ENCODE results near the gene HHIPL2. TPM values are rescaled to one million over a fixed set of nuclear protein-coding genes. Genes with fewer than 3 reads are reported as not detected.

HHIPL2 gene
- total and polyA plus RNA-seq, 10 of the 15 experiments (the other 5 are each of a cell fraction or from before 2014, with no cell fraction given): 0.06 to 0.29 (median 0.09) TPM; not detected in 3

DNA sequence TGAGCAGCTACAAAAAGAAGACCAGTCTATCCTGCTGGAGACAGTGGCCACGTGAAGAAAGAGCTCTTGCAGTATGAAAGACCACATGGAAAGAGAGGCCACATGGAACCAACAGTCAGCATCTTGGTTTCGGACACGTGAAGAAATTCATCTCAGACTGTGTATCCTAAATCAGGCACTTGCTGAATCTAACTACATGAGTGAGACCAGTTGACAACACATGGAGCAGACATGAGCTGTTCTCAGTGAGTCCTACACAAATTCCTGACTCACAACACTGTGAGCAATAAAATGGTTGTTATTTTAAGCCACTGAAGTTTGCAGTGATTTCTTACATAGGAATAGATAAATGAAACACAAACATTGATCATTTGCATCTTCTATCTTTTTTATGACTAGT is 44.3 kb upstream of the HHIPL2 start:
- Histone ChIP-seq H3K4me2 (ENCODE audit: control insufficient read depth, insufficient read depth) (no peak overlapping the region), H3K9me3 (replicated peaks; ENCODE audit: control insufficient read depth, insufficient read depth, low read length) (no peaks in the 10 kb centered on the region), H3K9ac (ENCODE audit: control insufficient read depth, insufficient read depth, low read length) (no peak overlapping the region), H3K79me2 (ENCODE audit: control insufficient read depth, insufficient read depth, low read length) (peaks cover 18% of the 10 kb centered on the region), H4K20me1 (ENCODE audit: control insufficient read depth, insufficient read depth) (no peaks in the 10 kb centered on the region), H3K27me3 (replicated peaks in 1 of 2; ENCODE audit: control insufficient read depth in 2 of 2, insufficient read depth in 2 of 2, low read length in 1 of 2) (no peaks in the 10 kb centered on the region), H3K36me3 (ENCODE audit: control insufficient read depth in 2 of 2, insufficient read depth in 2 of 2, low read length in 1 of 2) (no peaks in the 10 kb centered on the region), H3K4me3 (no peak overlapping the region), H3K4me1 (ENCODE audit: control insufficient read depth, insufficient read depth, low read length) (no peaks in the 10 kb centered on the region; the same call in 1 of the 2 replicates), H3K27ac (ENCODE audit: control insufficient read depth, insufficient read depth) (no peak overlapping the region), H2AFZ (ENCODE audit: control insufficient read depth, low read depth, low read length) (no peak overlapping the region)
- SMC1A ChIA-PET (ENCODE audit: uncharacterized antibody, unreplicated experiment): interaction anchor here (1.4 to 1.6 kb wide), 2 partner anchors 22 to 44 kb away, joined by 3 to 4 read pairs; no protein-coding TSS in a partner anchor
- ATAC-seq (no peak), DNase-seq (ENCODE audit: low read depth, low spot score) (no peak), FAIRE-seq (no peak)
- no TSS peak for BruUV-seq (replicated peaks)
- POLR2A ChIA-PET: interaction anchor here (1.3 kb wide), 1 partner anchor 28 kb away, joined by 4 read pairs; no protein-coding TSS in a partner anchor
- CTCF ChIA-PET: interaction anchor here (3.3 kb wide), 1 partner anchor 42 kb away, joined by 16 read pairs; no protein-coding TSS in a partner anchor
- WGBS (ENCODE audit: insufficient coverage, insufficient replicate concordance, low lambda C conversion rate, missing lambda C conversion rate): 71% methylated on average over 3 of the region's 3 CpGs
- TF ChIP-seq STAT1 (conservative IDR thresholded peaks at IDR 0.05) (no peak), ZNF24 (IDR thresholded peaks at IDR 0.05) (no peak), ZSCAN29 (IDR thresholded peaks at IDR 0.05) (no peak), NR2F1 (conservative IDR thresholded peaks at IDR 0.05) (no peak), SP1 (IDR thresholded peaks at IDR 0.05; ENCODE audit: low read depth, low read length) (no peak), MTA3 (IDR thresholded peaks at IDR 0.05; ENCODE audit: borderline replicate concordance, low read length) (no peak), KDM1A (IDR thresholded peaks at IDR 0.05; ENCODE audit: borderline replicate concordance) (no peak), POU2F2 (IDR thresholded peaks at IDR 0.05; ENCODE audit: borderline replicate concordance, low read depth, low read length) (no peak), RUNX3 (IDR thresholded peaks at IDR 0.05; ENCODE audit: low read length) (no peak), NBN (IDR thresholded peaks at IDR 0.05) (no peak), SMAD1 (IDR thresholded peaks at IDR 0.05; ENCODE audit: low read depth, partially characterized antibody) (no peak), CREM (IDR thresholded peaks at IDR 0.05; ENCODE audit: low read depth) (no peak), ZNF274 (IDR thresholded peaks at IDR 0.05; ENCODE audit: insufficient read depth, insufficient read length) (no peak)
- TF ChIP-seq, protein P1, sequence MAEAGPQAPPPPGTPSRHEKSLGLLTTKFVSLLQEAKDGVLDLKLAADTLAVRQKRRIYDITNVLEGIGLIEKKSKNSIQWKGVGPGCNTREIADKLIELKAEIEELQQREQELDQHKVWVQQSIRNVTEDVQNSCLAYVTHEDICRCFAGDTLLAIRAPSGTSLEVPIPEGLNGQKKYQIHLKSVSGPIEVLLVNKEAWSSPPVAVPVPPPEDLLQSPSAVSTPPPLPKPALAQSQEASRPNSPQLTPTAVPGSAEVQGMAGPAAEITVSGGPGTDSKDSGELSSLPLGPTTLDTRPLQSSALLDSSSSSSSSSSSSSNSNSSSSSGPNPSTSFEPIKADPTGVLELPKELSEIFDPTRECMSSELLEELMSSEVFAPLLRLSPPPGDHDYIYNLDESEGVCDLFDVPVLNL (IDR thresholded peaks at IDR 0.05; ENCODE audit: low read depth, low read length): no peak
- TF ChIP-seq, protein P2, sequence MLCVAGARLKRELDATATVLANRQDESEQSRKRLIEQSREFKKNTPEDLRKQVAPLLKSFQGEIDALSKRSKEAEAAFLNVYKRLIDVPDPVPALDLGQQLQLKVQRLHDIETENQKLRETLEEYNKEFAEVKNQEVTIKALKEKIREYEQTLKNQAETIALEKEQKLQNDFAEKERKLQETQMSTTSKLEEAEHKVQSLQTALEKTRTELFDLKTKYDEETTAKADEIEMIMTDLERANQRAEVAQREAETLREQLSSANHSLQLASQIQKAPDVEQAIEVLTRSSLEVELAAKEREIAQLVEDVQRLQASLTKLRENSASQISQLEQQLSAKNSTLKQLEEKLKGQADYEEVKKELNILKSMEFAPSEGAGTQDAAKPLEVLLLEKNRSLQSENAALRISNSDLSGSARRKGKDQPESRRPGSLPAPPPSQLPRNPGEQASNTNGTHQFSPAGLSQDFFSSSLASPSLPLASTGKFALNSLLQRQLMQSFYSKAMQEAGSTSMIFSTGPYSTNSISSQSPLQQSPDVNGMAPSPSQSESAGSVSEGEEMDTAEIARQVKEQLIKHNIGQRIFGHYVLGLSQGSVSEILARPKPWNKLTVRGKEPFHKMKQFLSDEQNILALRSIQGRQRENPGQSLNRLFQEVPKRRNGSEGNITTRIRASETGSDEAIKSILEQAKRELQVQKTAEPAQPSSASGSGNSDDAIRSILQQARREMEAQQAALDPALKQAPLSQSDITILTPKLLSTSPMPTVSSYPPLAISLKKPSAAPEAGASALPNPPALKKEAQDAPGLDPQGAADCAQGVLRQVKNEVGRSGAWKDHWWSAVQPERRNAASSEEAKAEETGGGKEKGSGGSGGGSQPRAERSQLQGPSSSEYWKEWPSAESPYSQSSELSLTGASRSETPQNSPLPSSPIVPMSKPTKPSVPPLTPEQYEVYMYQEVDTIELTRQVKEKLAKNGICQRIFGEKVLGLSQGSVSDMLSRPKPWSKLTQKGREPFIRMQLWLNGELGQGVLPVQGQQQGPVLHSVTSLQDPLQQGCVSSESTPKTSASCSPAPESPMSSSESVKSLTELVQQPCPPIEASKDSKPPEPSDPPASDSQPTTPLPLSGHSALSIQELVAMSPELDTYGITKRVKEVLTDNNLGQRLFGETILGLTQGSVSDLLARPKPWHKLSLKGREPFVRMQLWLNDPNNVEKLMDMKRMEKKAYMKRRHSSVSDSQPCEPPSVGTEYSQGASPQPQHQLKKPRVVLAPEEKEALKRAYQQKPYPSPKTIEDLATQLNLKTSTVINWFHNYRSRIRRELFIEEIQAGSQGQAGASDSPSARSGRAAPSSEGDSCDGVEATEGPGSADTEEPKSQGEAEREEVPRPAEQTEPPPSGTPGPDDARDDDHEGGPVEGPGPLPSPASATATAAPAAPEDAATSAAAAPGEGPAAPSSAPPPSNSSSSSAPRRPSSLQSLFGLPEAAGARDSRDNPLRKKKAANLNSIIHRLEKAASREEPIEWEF (IDR thresholded peaks at IDR 0.05; ENCODE audit: insufficient replicate concordance, low read depth, low read length): no peak
- TF ChIP-seq, protein P3, sequence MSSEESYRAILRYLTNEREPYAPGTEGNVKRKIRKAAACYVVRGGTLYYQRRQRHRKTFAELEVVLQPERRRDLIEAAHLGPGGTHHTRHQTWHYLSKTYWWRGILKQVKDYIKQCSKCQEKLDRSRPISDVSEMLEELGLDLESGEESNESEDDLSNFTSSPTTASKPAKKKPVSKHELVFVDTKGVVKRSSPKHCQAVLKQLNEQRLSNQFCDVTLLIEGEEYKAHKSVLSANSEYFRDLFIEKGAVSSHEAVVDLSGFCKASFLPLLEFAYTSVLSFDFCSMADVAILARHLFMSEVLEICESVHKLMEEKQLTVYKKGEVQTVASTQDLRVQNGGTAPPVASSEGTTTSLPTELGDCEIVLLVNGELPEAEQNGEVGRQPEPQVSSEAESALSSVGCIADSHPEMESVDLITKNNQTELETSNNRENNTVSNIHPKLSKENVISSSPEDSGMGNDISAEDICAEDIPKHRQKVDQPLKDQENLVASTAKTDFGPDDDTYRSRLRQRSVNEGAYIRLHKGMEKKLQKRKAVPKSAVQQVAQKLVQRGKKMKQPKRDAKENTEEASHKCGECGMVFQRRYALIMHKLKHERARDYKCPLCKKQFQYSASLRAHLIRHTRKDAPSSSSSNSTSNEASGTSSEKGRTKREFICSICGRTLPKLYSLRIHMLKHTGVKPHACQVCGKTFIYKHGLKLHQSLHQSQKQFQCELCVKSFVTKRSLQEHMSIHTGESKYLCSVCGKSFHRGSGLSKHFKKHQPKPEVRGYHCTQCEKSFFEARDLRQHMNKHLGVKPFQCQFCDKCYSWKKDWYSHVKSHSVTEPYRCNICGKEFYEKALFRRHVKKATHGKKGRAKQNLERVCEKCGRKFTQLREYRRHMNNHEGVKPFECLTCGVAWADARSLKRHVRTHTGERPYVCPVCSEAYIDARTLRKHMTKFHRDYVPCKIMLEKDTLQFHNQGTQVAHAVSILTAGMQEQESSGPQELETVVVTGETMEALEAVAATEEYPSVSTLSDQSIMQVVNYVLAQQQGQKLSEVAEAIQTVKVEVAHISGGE (CRISPR knock-in tag; IDR thresholded peaks at IDR 0.05): no peak
- in situ Hi-C loops (cut with MboI): no loop called here
- intact Hi-C loops (cut with micrococcal nuclease; ENCODE audit: unreplicated experiment): no loop called here
- RAD21 ChIA-PET (ENCODE audit: unreplicated experiment): interaction anchor here (1.1 kb wide), 1 partner anchor 27 kb away, joined by 3 read pairs; no protein-coding TSS in a partner anchor

All from GM12878 (cell line).